Sigmoid colon (tissue), 4 donors: ENCODE results near the gene CREB3L2.
"Not testable (repeated sequence)": the region's sequence is repeated elsewhere in the genome, so short reads cannot be mapped to it uniquely, and the experiment has no call there.

Experiments
- CTCF ChIP-seq, 4 experiments: fragments of 450-650 bp in 3 of 4; fragments of 200-600 bp in 1 of 4; IDR thresholded peaks; one replicate each; pipeline ENCODE4 v1.5.1; 2016 to 2019; ENCODE audit warnings: antibody characterized with exemption in 4 of 4, mild to moderate bottlenecking in 3 of 4, moderate library complexity in 2 of 4
- EP300 ChIP-seq, 4 donors: sonication (generic); formaldehyde crosslinking; IDR thresholded peaks; one replicate each; pipeline ENCODE4 v1.6.1; 2017; ENCODE audit warnings: antibody characterized with exemption in 4 of 4
- POLR2A ChIP-seq, 2 donors: fragments of 450-650 bp; IDR thresholded peaks; one replicate each; pipeline ENCODE4 v1.6.1; 2016; ENCODE audit warnings: antibody characterized with exemption in 2 of 2, mild to moderate bottlenecking in 2 of 2, moderate library complexity in 2 of 2
- POLR2AphosphoS5 ChIP-seq, 4 donors: sonication (generic); formaldehyde crosslinking; IDR thresholded peaks; one replicate each; pipeline ENCODE4 v1.6.1; 2017; ENCODE audit warnings: antibody characterized with exemption in 4 of 4

GRCh38 chr7:138040063-138040462 lies 38.2 kb upstream of the CREB3L2 start:
- TF ChIP-seq CTCF, EP300, POLR2A, POLR2AphosphoS5 (IDR thresholded peaks at IDR 0.05): not testable (repeated sequence)
